ENCODE data around the gene SNRPD3. TPM values are rescaled to one million over a fixed set of nuclear protein-coding genes. Genes with fewer than 3 reads are reported as not detected.
"Not testable (repeated sequence)": the region's sequence is repeated elsewhere in the genome, so short reads cannot be mapped to it uniquely, and the experiment has no call there.

SNRPD3 gene
- total RNA-seq, 1 experiment from 2014 or later, result 142 TPM

DNA sequence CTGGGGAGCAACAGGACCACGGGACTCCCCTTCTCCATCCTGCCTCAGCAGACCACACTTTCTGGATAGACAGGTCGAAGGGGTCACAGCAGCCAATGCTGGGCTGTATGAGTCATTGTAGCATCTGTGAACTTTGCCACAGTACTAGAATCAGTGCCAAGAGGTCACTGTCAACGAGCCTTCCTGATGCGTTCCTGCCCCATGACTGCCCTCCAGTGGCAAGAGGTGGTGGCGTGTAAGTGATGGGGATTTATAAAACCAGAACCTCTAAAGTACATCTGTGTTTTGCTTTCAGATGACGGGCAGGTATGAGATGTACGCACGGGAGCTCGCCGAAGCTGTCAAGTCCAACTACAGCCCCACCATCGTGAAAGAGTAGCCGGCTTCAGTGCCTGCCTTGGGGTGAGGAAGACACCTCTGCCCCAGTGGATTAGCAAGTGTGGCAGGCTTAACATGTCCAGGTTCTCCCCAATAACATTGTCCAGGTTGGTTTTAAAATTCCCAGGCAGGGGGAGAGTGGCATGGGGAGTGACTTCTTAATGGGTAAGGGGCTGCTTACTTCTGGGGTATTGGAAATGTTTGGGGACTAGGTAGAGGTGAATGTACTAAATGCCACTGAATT lies 30.3 kb upstream of the SNRPD3 start:
- peak; percentile 82 for DNase-seq (ENCODE audit: low read depth, low spot score)
- in situ Hi-C loops (cut with HindIII; ENCODE audit: low pct_unique_long_range_greater_than_20kb, low sequenced_read_pairs), result no loop called here

- in situ Hi-C loops (cut with HindIII; ENCODE audit: low pct_unique_long_range_greater_than_20kb, low sequenced_read_pairs), result no loop called here
- DNase-seq (ENCODE audit: low read depth, low spot score), result no peak
These were observed 29.6 kb upstream of the SNRPD3 start for GRCh38 chr22:24526191-24526590.

- no peak for DNase-seq (ENCODE audit: low read depth, low spot score)
- in situ Hi-C loops (cut with HindIII; ENCODE audit: low pct_unique_long_range_greater_than_20kb, low sequenced_read_pairs), result no loop called here
These were observed 25.9 kb upstream of the SNRPD3 start for GRCh38 chr22:24529898-24530297.

GRCh38 chr22:24530968-24531367 lies 24.8 kb upstream of the SNRPD3 start:
- DNase-seq (ENCODE audit: low read depth, low spot score); in situ Hi-C loops (cut with HindIII; ENCODE audit: low pct_unique_long_range_greater_than_20kb, low sequenced_read_pairs): not testable (repeated sequence)

- DNase-seq (ENCODE audit: low read depth, low spot score), result no peak
- in situ Hi-C loops (cut with HindIII; ENCODE audit: low pct_unique_long_range_greater_than_20kb, low sequenced_read_pairs), result no loop called here
These were observed 23.7 kb upstream of the SNRPD3 start for GRCh38 chr22:24532075-24532474.

DNA sequence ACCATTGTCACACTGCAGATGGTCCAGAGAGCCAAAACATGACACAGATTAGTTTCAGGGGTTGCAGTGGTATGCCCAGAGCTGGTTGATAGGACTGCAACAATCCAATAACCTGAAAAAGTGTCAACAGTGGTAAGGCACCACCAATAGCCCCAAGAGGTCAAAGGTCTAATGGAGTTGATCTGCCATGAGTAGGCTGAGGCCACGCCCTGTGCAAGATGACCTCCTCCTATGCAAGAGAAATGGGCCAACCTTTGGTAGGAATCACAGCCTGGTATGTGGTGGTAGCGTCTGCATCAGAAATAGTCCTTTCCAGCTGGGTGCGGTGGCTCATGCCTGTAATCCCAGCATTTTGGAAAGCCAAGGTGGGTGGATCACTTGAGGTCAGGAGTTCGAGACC lies 20.5 kb upstream of the SNRPD3 start:
- in situ Hi-C loops (cut with HindIII; ENCODE audit: low pct_unique_long_range_greater_than_20kb, low sequenced_read_pairs), result no loop called here
- no peak for DNase-seq (ENCODE audit: low read depth, low spot score)

DNA sequence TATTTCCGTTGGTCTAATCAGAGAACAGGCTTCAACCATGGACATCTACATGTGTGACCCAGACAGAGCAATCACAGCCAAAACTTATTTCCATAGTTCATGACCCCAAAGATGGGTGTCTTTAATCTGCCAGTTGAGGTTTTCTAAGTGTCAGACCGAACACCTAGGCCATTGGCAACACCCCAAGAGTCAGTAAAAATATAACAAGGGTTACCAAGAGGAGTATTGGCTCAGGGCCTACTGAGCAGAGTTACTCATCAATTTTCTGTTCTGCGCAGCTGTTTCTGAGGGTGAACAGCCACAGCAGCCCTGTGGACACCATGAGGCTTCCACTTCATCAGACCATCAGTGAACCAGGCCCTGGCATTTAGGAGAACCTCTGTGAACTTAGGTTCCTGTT lies 19.7 kb upstream of the SNRPD3 start:
- in situ Hi-C loops (cut with HindIII; ENCODE audit: low pct_unique_long_range_greater_than_20kb, low sequenced_read_pairs), result no loop called here
- no peak for DNase-seq (ENCODE audit: low read depth, low spot score)

- in situ Hi-C loops (cut with HindIII; ENCODE audit: low pct_unique_long_range_greater_than_20kb, low sequenced_read_pairs), result no loop called here
- peak; percentile 48 for DNase-seq (ENCODE audit: low read depth, low spot score)
These were observed 15.3 kb upstream of the SNRPD3 start for GRCh38 chr22:24540470-24540869.

DNA sequence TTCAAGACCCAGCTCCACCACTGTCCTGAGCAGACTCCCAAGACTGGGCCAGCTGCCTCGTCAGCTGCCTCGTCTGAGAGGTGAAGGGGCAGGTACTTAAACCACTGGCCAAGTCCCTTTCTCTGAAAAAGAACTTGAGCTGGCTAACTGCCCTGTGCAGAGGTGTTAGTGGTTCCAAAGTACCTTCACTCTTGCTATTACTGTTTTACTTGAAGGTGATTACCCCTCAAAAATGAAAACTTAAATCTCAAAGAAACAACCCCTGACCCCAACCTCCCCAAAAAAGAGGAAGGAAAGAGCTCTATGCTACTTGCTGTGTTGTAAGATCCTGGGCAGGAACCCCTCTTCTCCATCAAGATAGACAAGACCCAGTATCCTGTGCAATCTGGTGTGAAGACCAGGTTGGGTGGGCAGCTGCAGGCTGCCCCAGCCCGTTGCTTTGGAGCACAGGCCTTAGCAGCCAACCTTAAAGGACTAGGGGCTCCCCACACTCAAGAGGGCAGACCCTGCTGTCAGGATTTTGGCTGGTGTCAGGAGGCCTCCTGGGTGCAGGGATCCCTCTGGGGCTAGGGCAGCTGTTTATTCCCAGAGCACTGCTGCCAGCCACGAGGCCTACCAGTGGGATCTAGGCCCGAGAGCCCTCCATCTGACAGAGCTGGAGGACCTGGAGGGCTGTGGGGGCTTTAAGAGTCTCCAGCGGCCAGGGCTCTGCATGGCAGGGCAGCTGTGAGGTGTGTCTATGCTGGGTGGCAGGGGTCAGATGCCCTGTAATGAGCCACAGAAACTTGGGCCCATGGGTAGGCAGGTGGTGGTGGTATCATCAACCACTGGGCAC lies 13.9 kb upstream of the SNRPD3 start:
- in situ Hi-C loops (cut with HindIII; ENCODE audit: low pct_unique_long_range_greater_than_20kb, low sequenced_read_pairs), result no loop called here
- no peak for DNase-seq (ENCODE audit: low read depth, low spot score)

GRCh38 chr22:24542641-24543040 lies 13.2 kb upstream of the SNRPD3 start:
- in situ Hi-C loops (cut with HindIII; ENCODE audit: low pct_unique_long_range_greater_than_20kb, low sequenced_read_pairs), result no loop called here
- no peak for DNase-seq (ENCODE audit: low read depth, low spot score)

DNA sequence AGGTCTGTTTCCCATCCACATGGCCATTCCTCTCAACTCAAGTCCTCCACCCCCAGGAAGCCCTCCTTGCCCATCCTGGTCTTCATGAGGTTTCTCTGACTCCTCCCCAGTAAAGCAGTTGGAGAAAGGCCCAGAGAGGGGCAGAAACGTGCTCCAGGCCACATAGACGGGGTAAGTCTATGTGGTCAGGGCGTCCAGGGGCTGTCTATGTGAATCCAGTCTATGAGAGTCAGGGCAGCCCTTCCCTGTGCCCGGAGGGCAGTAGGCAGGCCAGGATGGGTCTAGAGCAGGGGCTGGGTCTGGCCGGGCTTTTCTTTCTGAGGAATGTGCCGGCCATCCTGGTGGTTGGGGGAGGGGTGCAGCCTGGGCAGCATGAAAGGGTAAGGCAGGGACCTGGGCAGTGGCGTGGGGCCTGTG lies 12.6 kb upstream of the SNRPD3 start:
- in situ Hi-C loops (cut with HindIII; ENCODE audit: low pct_unique_long_range_greater_than_20kb, low sequenced_read_pairs), result no loop called here
- DNase-seq (ENCODE audit: low read depth, low spot score), result no peak

DNA sequence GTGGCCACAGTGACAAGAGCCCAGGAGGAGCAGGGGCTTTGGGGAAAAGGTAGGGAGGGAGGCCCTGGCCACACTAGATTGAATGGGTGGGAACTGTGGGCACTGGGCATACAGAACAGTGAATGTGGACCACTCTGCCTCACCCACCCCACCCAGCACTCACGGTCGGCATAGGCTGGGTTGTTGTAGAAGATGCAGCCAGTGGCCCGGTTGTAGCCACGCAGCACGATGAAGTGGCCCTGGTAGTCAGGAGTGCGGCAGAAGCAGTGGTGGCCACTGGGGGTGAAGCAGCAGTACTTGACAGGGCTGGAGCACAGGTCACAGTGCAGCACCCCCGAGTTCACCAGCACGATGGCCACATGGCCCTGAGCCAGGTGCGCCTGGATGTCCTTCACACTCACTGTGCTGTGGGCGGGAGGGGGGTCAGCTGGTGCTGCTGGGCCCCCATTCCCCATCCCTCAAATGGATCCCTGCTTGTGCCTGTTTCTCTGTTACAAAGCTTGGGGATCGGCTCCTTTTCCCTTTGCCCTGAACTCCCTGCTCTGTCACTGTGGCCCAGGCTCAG lies 12.0 kb upstream of the SNRPD3 start:
- in situ Hi-C loops (cut with HindIII; ENCODE audit: low pct_unique_long_range_greater_than_20kb, low sequenced_read_pairs), result no loop called here
- DNase-seq (ENCODE audit: low read depth, low spot score), result no peak

DNA sequence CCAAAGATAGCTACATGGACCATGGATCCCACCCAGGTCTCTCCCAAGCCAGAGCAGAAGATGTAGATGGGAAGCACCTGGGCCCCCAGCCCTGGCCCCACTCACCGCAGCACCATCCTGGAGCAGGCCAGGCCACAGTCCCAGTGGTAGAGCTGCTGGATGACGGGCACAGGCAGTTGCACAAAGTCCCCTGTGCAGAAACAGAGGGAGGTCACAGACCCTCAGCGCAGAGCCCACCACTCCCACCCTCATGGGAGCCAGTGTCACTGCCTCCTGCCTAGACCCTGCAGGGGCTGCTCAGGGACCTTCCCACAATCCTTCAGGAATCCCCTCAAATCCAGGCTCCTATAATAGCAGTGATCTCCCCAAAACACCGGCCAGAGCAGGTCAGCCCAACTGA lies 7.0 kb upstream of the SNRPD3 start:
- DNase-seq (ENCODE audit: low read depth, low spot score), result no peak
- in situ Hi-C loops (cut with HindIII; ENCODE audit: low pct_unique_long_range_greater_than_20kb, low sequenced_read_pairs), result no loop called here

DNA sequence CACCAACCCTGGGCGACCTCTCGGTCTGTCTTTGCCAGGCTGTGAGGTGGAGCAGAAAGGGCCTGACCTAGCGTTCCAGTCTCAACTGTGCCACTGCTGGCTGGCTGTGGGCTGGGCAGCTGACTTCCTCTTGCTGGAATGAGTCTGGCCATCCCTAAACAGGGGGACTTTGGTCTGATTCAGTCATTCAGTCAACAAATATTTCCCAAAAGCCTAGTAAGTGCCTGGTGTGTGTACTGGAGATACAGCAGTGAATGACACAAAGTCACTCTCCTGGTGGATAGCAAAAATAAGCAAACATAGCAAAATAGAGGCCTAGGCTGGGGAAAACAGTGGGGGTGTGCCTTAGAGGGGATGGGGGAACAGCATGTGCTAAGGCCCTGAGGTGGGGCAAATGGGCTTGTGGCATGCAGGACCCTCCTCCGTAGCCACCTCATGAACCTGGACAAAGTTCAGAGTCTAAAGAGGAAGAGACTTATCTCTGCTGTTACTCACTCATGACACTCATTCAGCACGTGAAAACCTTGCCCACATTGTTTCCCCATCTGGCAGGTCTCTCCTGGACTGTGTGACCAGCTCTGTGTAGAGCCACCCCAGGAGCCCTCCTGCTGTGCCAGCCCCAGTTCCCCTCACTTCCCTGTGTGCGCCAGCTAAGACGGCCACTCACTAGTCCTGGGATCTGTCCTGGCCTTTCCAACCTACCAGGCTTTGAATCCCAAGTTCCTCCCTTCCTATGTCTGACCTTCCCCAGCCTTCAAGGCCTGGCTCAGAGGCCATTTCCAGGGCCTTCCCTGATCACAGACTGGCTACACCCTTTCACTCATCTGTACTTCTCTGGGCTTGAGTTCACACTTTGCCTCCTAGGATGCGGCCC lies 5.5 kb upstream of the SNRPD3 start:
- in situ Hi-C loops (cut with HindIII; ENCODE audit: low pct_unique_long_range_greater_than_20kb, low sequenced_read_pairs), result no loop called here
- no peak for DNase-seq (ENCODE audit: low read depth, low spot score)

GRCh38 chr22:24550902-24551435 lies 4.8 kb upstream of the SNRPD3 start:
- no peak for DNase-seq (ENCODE audit: low read depth, low spot score)
- in situ Hi-C loops (cut with HindIII; ENCODE audit: low pct_unique_long_range_greater_than_20kb, low sequenced_read_pairs), result no loop called here

DNA sequence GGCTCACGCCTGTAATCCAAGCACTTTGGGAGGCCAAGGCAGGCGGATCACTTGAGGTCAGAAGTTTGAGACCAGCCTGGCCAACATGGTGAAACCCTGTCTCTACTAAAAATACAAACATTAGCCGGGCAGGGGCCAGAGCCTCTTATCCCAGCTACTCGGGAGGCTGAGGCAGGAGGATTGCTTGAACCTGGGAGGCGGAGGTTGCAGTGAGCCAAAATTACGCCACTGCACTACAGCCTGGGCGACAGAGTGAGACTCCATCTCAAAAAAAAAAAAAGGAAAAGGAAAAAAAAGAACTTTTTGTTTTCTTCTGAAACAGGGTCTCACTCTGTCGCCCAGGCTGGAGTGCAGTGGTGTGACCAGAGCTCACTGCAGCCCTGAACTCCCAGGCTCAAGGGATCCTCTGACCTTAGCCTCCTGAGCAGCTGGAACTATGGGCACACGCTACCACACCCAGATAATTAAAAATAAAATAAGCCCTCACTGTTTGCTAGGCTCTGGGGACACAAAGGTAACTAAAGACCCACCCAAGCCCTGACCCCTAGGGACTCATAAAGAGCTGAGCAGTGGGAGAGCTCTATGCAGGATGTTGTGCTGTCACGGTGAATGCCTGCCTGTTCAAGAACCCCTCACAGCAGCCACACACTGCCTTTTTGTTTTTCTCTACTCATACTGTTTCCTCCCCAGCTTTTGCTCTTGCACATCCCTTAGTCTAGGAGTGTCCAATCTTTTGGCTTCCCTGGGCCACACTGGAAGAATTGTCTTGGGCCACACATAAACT lies 3.1 kb upstream of the SNRPD3 start:
- peak; percentile 96 for DNase-seq (ENCODE audit: low read depth, low spot score)
- in situ Hi-C loops (cut with HindIII; ENCODE audit: low pct_unique_long_range_greater_than_20kb, low sequenced_read_pairs), result not testable (repeated sequence)
